Loucy (cell line): ENCODE measurements around the gene SEMA4C.

Source experiments
- H2AFZ ChIP-seq: fragments of 200-600 bp; sonication (generic); 2 replicates; pipeline ENCODE4 v1.6.0; 2016; ENCODE audit warnings: antibody characterized with exemption, mild to moderate bottlenecking, low read length, moderate library complexity
- H3F3A ChIP-seq: fragments of 200-600 bp; 2 replicates; pipeline ENCODE4 v1.6.0; 2016; ENCODE audit warnings: antibody characterized with exemption, low read depth, mild to moderate bottlenecking
- H3K27me3 ChIP-seq: fragments of 200-600 bp; sonication (generic); 2 replicates; pipeline ENCODE4 v1.6.1; 2014; ENCODE audit warnings: low read length, mild to moderate bottlenecking; ENCODE audit not compliant: insufficient read depth, poor library complexity, severe bottlenecking
- H3K36me3 ChIP-seq: fragments of 200-600 bp; sonication (generic); 2 replicates; pipeline ENCODE4 v1.6.1; 2016; ENCODE audit warnings: low read length; ENCODE audit not compliant: insufficient read depth
- H3K4me1 ChIP-seq: fragments of 200-600 bp; sonication (generic); 2 replicates; pipeline ENCODE4 v1.5.1; 2014; ENCODE audit warnings: low read length, mild to moderate bottlenecking; ENCODE audit not compliant: insufficient read depth, poor library complexity, severe bottlenecking
- H3K4me2 ChIP-seq: fragments of 200-600 bp; sonication (generic); 2 replicates; pipeline ENCODE4 v1.6.0; 2014; ENCODE audit warnings: antibody characterized with exemption, low read length, low read depth, mild to moderate bottlenecking; ENCODE audit not compliant: poor library complexity, severe bottlenecking
- H3K4me3 ChIP-seq: fragments of 200-600 bp; sonication (generic); 2 replicates; pipeline ENCODE4 v1.5.1; 2014; ENCODE audit warnings: low read length, mild to moderate bottlenecking, mixed read lengths; ENCODE audit not compliant: poor library complexity, severe bottlenecking
- H3K79me2 ChIP-seq: fragments of 200-600 bp; sonication (generic); 2 replicates; pipeline ENCODE4 v1.6.1; 2014; ENCODE audit warnings: low read length; ENCODE audit not compliant: insufficient read depth
- H3K9ac ChIP-seq: fragments of 200-600 bp; sonication (generic); 2 replicates; pipeline ENCODE4 v1.6.0; 2014; ENCODE audit warnings: mild to moderate bottlenecking, low read depth, low read length, moderate library complexity; ENCODE audit not compliant: poor library complexity, severe bottlenecking
- H3K9me2 ChIP-seq: fragments of 200-600 bp; sonication (generic); replicated peaks from 2 replicates; pipeline ENCODE4 v1.6.1; 2016; ENCODE audit warnings: low read depth, low read length, mixed read lengths
- H3K9me3 ChIP-seq: fragments of 200-600 bp; sonication (generic); 2 replicates; pipeline ENCODE4 v1.6.1; 2014; ENCODE audit warnings: mild to moderate bottlenecking, antibody characterized with exemption, low read length, low read depth; ENCODE audit not compliant: insufficient read depth
- H4K20me1 ChIP-seq: fragments of 200-600 bp; sonication (generic); 2 replicates; pipeline ENCODE4 v1.6.0; 2014; ENCODE audit warnings: antibody characterized with exemption, low read length, mild to moderate bottlenecking; ENCODE audit not compliant: insufficient read depth, poor library complexity, severe bottlenecking
- EZH2phosphoT487 ChIP-seq: fragments of 200-600 bp; IDR thresholded peaks from 2 replicates; pipeline ENCODE4 v1.6.1; 2018; ENCODE audit warnings: antibody characterized with exemption, mild to moderate bottlenecking, moderate library complexity, borderline replicate concordance
- TF ChIP-seq, protein P1 (sequence below): fragments of 200-600 bp; sonication (generic); conservative IDR thresholded peaks from 2 replicates; pipeline ENCODE4 v1.5.1; 2014; ENCODE audit warnings: mild to moderate bottlenecking, antibody characterized with exemption, low read length

Gene SEMA4C

GRCh38 chr2:96913398-96914202 lies 43.7 kb upstream of the SEMA4C start:
- no peaks in the 10 kb centered on the region for H3K27me3 ChIP-seq
- no peaks in the 10 kb centered on the region for H3K79me2 ChIP-seq
- TF ChIP-seq, protein P1, sequence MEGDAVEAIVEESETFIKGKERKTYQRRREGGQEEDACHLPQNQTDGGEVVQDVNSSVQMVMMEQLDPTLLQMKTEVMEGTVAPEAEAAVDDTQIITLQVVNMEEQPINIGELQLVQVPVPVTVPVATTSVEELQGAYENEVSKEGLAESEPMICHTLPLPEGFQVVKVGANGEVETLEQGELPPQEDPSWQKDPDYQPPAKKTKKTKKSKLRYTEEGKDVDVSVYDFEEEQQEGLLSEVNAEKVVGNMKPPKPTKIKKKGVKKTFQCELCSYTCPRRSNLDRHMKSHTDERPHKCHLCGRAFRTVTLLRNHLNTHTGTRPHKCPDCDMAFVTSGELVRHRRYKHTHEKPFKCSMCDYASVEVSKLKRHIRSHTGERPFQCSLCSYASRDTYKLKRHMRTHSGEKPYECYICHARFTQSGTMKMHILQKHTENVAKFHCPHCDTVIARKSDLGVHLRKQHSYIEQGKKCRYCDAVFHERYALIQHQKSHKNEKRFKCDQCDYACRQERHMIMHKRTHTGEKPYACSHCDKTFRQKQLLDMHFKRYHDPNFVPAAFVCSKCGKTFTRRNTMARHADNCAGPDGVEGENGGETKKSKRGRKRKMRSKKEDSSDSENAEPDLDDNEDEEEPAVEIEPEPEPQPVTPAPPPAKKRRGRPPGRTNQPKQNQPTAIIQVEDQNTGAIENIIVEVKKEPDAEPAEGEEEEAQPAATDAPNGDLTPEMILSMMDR = no peak
- TF ChIP-seq EZH2phosphoT487 = no peak
- H3K9me3 ChIP-seq = no peaks in the 10 kb centered on the region
- H2AFZ ChIP-seq = peak overlapping the region; percentile 48
- no peaks in the 10 kb centered on the region for H3K36me3 ChIP-seq
- no peaks in the 10 kb centered on the region for H4K20me1 ChIP-seq
- H3F3A ChIP-seq = no peaks in the 10 kb centered on the region
- peak overlapping the region; percentile 33 for H3K9ac ChIP-seq
- peak overlapping the region; percentile 73 for H3K4me2 ChIP-seq
- peak overlapping the region; percentile 53 for H3K4me3 ChIP-seq
- peaks cover 24% of the 10 kb centered on the region for H3K4me1 ChIP-seq
- H3K9me2 ChIP-seq = no peaks in the 10 kb centered on the region

DNA sequence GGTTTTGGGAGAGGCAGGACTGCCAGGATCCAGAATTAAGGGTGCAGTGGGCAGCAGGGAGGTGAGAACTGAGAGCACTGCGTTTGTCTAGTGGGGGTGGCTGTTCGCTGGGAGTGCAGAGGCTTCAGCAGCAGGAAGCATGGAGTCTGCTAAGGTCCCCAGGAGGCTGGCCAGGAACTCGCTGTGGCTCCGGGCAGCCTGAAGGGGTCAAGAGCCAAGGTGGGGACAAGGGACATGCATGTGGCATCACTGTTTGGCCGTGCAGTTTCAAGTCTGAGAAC lies 43.2 kb upstream of the SEMA4C start:
- Histone ChIP-seq H3F3A (no peaks in the 10 kb centered on the region), H3K79me2 (no peaks in the 10 kb centered on the region), H2AFZ (no peak overlapping the region), H3K36me3 (no peaks in the 10 kb centered on the region), H3K4me1 (peaks cover 24% of the 10 kb centered on the region), H4K20me1 (no peaks in the 10 kb centered on the region), H3K9ac (peak overlapping the region; percentile 33), H3K27me3 (no peaks in the 10 kb centered on the region), H3K9me2 (no peaks in the 10 kb centered on the region), H3K4me3 (no peak overlapping the region), H3K4me2 (peak overlapping the region; percentile 73), H3K9me3 (no peaks in the 10 kb centered on the region)
- TF ChIP-seq, protein P1 = no peak
- no peak for TF ChIP-seq EZH2phosphoT487

GRCh38 chr2:96912346-96913116 lies 42.7 kb upstream of the SEMA4C start:
- Histone ChIP-seq H3K79me2 (no peaks in the 10 kb centered on the region), H2AFZ (no peak overlapping the region), H3K9me2 (no peaks in the 10 kb centered on the region), H3F3A (no peaks in the 10 kb centered on the region), H3K9me3 (no peaks in the 10 kb centered on the region), H3K4me1 (peaks cover 24% of the 10 kb centered on the region), H3K4me3 (no peak overlapping the region), H3K36me3 (no peaks in the 10 kb centered on the region), H3K9ac (peak overlapping the region; percentile 33), H4K20me1 (no peaks in the 10 kb centered on the region), H3K4me2 (no peak overlapping the region), H3K27me3 (no peaks in the 10 kb centered on the region)
- TF ChIP-seq EZH2phosphoT487 = no peak
- TF ChIP-seq, protein P1 = no peak
